ENCODE results near the gene IL12RB1.
A peak's percentile ranks its signal among the peaks of the same experiment; 100 is the strongest.
"Not testable (repeated sequence)": the region's sequence is repeated elsewhere in the genome, so short reads cannot be mapped to it uniquely, and the experiment has no call there.

IL12RB1 gene

GRCh38 chr19:18112989-18113478, 26.3 kb upstream of the IL12RB1 start:
- DNase-seq: peak in 52 of 56 donors; percentile 36 to 89 (median 71)

- DNase-seq: peak in 1 of 56 donors; percentile 41
These were observed 24.0 kb upstream of the IL12RB1 start for GRCh38 chr19:18110609-18111232.

DNA sequence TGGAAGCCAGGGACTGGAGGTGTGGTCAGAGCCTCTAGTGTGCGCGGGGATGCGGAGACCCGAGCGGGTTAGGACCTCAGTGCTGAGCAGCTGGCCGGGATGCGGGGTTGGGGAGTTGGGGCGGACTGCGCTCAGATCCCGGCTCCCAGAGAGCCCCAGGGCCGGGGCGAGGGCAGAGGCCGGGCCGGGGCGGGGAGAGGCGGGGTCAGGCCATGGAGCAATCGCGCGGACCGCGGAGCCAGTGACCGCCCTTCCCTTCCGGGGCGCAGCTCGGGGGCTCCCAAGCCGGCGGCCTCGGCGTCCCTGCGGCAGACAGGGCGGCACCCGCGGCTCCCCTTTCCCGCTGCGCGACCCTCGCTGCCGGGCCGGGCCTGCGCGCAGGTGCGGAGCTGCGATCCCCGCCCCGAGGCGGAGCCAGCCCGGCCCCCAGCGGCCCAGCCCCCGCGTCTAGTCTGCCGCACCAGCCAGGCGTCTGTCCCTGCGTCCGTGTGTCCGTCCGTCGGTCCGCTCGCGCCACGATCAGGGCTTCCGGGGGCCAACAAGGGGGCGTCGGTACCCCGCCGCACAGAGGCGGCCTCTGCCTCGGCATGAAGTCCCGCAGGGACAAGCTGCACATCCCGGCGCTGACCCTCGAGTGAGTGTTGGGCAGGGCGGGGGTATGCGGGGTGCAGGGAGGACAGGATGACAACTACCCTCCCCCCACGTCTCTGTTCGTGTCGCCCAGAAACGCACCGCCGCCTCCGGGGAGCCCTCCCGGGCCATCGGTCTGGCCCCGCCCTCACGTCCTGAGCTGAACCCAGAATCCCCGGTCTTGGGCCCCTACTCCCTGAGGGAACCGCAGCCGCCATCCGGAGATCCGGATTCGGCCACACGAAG, 23.2 kb upstream of the IL12RB1 start:
- peak in 24 of 56 donors; percentile 12 to 72 (median 42) for DNase-seq

DNA sequence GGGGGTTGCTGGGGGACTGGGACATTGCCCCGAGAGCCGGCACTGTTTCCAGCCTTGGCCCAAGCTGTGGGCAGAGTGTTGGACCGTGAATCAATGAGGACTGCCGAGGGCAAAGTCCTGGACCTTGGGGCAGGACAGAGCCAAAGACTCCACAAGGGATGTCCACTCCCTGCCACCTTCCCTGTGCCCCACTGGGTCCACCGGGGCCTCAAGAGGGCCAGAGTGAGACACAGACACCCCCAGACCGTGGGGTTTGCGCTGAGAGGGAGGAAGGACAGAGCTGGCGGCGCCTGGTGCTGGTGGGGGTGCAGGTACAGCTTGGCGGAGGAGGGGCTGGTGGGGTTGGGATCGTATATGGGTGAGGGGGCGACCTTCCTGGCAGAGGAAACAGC, 22.6 kb upstream of the IL12RB1 start:
- DNase-seq: no peak

DNA sequence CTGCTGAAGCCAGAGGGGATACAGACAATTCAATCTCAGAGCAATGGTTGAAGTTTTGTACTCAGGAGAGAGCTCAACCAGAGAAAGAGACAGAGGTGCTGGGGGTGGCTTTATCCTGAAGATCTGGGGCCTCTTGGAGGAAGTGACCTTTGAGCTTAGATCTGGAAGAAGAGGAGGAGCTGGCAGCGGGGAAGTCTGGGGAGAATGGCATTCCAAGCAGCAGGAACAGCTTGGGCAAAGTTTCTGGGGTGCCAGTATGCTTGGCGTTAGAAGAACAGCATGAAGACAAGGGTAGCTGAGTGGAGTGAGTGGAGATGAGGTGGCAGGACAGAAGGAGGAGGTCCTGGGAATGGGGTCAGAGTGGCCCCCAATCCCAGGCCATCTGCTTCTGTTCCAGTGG, 22.2 kb upstream of the IL12RB1 start:
- DNase-seq: no peak

- no peak for DNase-seq
These were observed 20.5 kb upstream of the IL12RB1 start for GRCh38 chr19:18107235-18107634.

- not testable (repeated sequence) for DNase-seq
These were observed 18.5 kb upstream of the IL12RB1 start for GRCh38 chr19:18105259-18105658.

GRCh38 chr19:18104793-18105131, 18.0 kb upstream of the IL12RB1 start:
- DNase-seq: no peak

- peak in 20 of 56 donors; percentile 13 to 72 (median 32) for DNase-seq
These were observed 16.3 kb upstream of the IL12RB1 start for GRCh38 chr19:18102916-18103542.

DNA sequence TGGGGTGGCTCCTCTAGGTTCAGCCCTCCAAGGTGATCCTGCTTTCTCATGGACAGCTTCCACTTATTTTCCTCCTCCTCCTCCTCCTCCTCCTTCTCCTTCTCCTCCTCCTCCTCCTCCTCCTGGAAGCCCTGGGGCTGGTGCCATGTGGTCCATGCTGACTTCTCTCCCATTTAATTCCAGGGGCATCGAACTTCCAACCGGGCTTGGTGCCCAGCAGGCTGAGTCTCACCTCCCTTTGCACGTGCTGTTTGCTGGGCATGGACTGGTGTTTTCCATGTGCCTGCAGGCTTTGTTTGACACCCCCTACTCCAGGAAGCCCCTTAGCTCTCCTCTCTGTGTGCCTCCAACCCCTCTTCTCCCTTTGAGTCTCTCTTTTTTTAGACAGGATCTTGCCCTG, 14.5 kb upstream of the IL12RB1 start:
- no peak for DNase-seq

- peak in 27 of 56 donors; percentile 7 to 66 (median 39) for DNase-seq
These were observed 14.0 kb upstream of the IL12RB1 start for GRCh38 chr19:18100710-18101109.

- no peak for DNase-seq
These were observed 12.9 kb upstream of the IL12RB1 start for GRCh38 chr19:18099623-18099995.

DNA sequence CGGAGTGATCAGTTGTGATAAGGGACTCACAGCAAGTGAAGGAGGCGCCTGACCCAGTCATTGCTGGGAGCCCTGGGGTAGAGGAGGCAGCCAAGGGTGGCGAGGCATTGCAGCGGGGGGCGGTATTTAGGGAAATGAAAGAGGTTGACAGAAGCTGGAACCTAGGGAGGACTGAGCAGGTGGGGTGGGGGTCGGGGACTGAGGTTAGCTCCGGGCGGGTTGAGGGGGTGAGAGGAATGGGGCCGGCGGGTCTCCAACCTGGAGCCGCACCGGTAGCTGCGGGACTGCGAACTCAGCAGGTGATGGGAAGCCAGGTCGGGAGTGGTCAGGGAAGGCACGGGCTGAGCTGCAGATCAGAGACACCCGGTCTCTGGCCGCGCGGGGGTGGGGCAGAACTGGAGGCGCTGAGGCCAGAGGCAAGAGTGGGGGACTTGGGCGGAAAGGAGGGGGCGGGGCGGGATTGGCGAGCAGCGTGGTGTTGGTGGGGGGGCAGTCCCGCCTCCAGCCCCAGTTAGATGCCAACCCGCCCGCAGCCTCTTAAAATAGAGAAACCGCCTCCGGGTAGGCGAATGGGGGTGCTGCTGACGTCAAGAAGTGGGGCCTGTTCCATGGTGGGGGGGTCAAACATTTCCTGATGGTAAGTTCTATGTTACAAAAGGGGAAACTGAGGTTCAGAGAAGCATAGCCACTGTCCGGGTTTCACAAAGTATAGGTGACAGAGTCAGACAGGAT, 12.3 kb upstream of the IL12RB1 start:
- peak in 19 of 56 donors; percentile 14 to 69 (median 34) for DNase-seq

GRCh38 chr19:18097993-18098890, 11.5 kb upstream of the IL12RB1 start:
- DNase-seq: peak in 1 of 56 donors; percentile 7

- DNase-seq: peak in 55 of 56 donors; percentile 24 to 92 (median 74)
These were observed 10.7 kb upstream of the IL12RB1 start, which contains the start of gene MAST3 for GRCh38 chr19:18097217-18097992. MAST3 (plus strand) TSS chr19:18097778; CDS start chr19:18097793, 15 bp downstream.

- no peak for DNase-seq
These were observed 9.5 kb upstream of the IL12RB1 start for GRCh38 chr19:18096258-18096657.

GRCh38 chr19:18093439-18094161, 6.9 kb upstream of the IL12RB1 start:
- peak in 5 of 56 donors; percentile 9 to 38 (median 26) for DNase-seq

DNA sequence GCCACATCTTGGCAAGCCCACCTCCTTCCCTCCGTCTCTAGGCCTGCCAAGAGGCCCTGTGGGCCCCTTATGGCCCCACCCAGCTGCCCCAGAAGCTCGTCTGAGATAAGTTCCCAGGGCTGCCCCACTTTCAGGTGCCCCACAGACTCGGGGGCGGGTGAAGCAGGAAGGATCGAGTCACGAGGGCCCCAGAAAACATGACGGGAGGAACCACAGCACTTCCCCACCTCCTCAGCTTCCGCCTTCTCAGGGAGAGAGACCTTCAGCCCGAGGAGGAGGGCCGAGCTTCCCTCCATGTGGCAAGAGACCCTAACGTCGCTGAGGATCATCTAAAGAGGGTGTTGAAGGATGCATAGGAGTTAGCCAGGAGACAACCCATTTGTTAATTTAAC, 4.5 kb upstream of the IL12RB1 start:
- peak in 15 of 56 donors; percentile 5 to 55 (median 20) for DNase-seq
